BLaER1 (cell line): Measurements from ENCODE around the gene CLDN4.
A peak's percentile ranks its signal among the peaks of the same experiment; 100 is the strongest.
"Not testable (repeated sequence)": the region's sequence is repeated elsewhere in the genome, so short reads cannot be mapped to it uniquely, and the experiment has no call there.

Source experiments
- H3K27ac ChIP-seq: shearing (Covaris generic); formaldehyde crosslinking; 2 replicates; pipeline ENCODE4 v1.8.1; 2022
- H3K27me3 ChIP-seq: shearing (Covaris generic); formaldehyde crosslinking; 2 replicates; pipeline ENCODE4 v1.8.1; 2022
- H3K36me3 ChIP-seq: shearing (Covaris generic); formaldehyde crosslinking; 2 replicates; pipeline ENCODE4 v1.8.1; 2022
- H3K4me1 ChIP-seq: shearing (Covaris generic); formaldehyde crosslinking; 2 replicates; pipeline ENCODE4 v1.8.1; 2022
- H3K4me2 ChIP-seq: shearing (Covaris generic); formaldehyde crosslinking; 2 replicates; pipeline ENCODE4 v1.8.1; 2022
- H3K4me3 ChIP-seq: shearing (Covaris generic); formaldehyde crosslinking; 2 replicates; pipeline ENCODE4 v1.8.1; 2022
- H3K9ac ChIP-seq: shearing (Covaris generic); formaldehyde crosslinking; 2 replicates; pipeline ENCODE4 v1.8.1; 2022
- H3K9me3 ChIP-seq: shearing (Covaris generic); formaldehyde crosslinking; 2 replicates; pipeline ENCODE4 v1.8.1; 2022
- H4K20me1 ChIP-seq: shearing (Covaris generic); formaldehyde crosslinking; 2 replicates; pipeline ENCODE4 v1.8.1; 2022
- Cebpa-rat ChIP-seq: shearing (Covaris generic); IDR thresholded peaks from 2 replicates; pipeline ENCODE4 v1.8.1; 2022

The CLDN4 gene

GRCh38 chr7:73802459-73802858 lies 28.3 kb upstream of the CLDN4 start:
- Histone ChIP-seq H3K4me2 (no peak overlapping the region), H3K36me3 (no peaks in the 10 kb centered on the region), H3K27ac (no peak overlapping the region), H4K20me1 (no peaks in the 10 kb centered on the region), H3K4me1 (0 out of 2 replicates have a peak, but pooled peaks cover 4% of the 10 kb centered on the region), H3K9ac (no peak overlapping the region), H3K9me3 (no peaks in the 10 kb centered on the region), H3K27me3 (no peaks in the 10 kb centered on the region), H3K4me3 (no peak overlapping the region)
- TF ChIP-seq Cebpa-rat: no peak

GRCh38 chr7:73809467-73809951 lies 21.3 kb upstream of the CLDN4 start:
- no peak overlapping the region for H3K4me2 ChIP-seq
- H3K27ac ChIP-seq: no peak overlapping the region
- H3K36me3 ChIP-seq: no peaks in the 10 kb centered on the region
- no peak overlapping the region for H3K9ac ChIP-seq
- H4K20me1 ChIP-seq: no peaks in the 10 kb centered on the region
- peaks cover 21% of the 10 kb centered on the region for H3K9me3 ChIP-seq
- TF ChIP-seq Cebpa-rat: no peak
- no peak overlapping the region for H3K4me3 ChIP-seq
- peaks cover 1% of the 10 kb centered on the region for H3K4me1 ChIP-seq
- no peaks in the 10 kb centered on the region for H3K27me3 ChIP-seq

- H3K27ac ChIP-seq: no peak overlapping the region
- no peak for TF ChIP-seq Cebpa-rat
- no peak overlapping the region for H3K9ac ChIP-seq
Observed at GRCh38 chr7:73810998-73811360, 19.8 kb upstream of the CLDN4 start.

GRCh38 chr7:73811760-73812168 lies 19.0 kb upstream of the CLDN4 start:
- H3K9me3 ChIP-seq: peaks cover 21% of the 10 kb centered on the region
- H3K4me1 ChIP-seq: peaks cover 12% of the 10 kb centered on the region
- H3K27me3 ChIP-seq: no peaks in the 10 kb centered on the region
- no peak overlapping the region for H3K4me2 ChIP-seq
- no peaks in the 10 kb centered on the region for H4K20me1 ChIP-seq
- H3K27ac ChIP-seq: no peak overlapping the region
- no peak overlapping the region for H3K9ac ChIP-seq
- no peaks in the 10 kb centered on the region for H3K36me3 ChIP-seq
- TF ChIP-seq Cebpa-rat: no peak
- no peak overlapping the region for H3K4me3 ChIP-seq

More at GRCh38 chr7:73810998-73811360, 19.8 kb upstream of the CLDN4 start:
- Histone ChIP-seq H4K20me1 (no peaks in the 10 kb centered on the region), H3K4me1 (peaks cover 12% of the 10 kb centered on the region), H3K9me3 (peaks cover 21% of the 10 kb centered on the region), H3K4me2 (no peak overlapping the region), H3K4me3 (no peak overlapping the region), H3K27me3 (no peaks in the 10 kb centered on the region), H3K36me3 (no peaks in the 10 kb centered on the region)

- no peaks in the 10 kb centered on the region for H3K36me3 ChIP-seq
- peaks cover 21% of the 10 kb centered on the region for H3K9me3 ChIP-seq
- no peak overlapping the region for H3K4me2 ChIP-seq
- H3K4me3 ChIP-seq: no peak overlapping the region
- no peak overlapping the region for H3K27ac ChIP-seq
- no peak for TF ChIP-seq Cebpa-rat
- H3K27me3 ChIP-seq: no peaks in the 10 kb centered on the region
- H4K20me1 ChIP-seq: no peaks in the 10 kb centered on the region
- H3K4me1 ChIP-seq: peaks cover 12% of the 10 kb centered on the region
- H3K9ac ChIP-seq: no peak overlapping the region
Observed at GRCh38 chr7:73812996-73813395, 17.8 kb upstream of the CLDN4 start.

- no peak for TF ChIP-seq Cebpa-rat
- Histone ChIP-seq H3K27ac (no peak overlapping the region), H3K36me3 (no peaks in the 10 kb centered on the region), H3K9me3 (peaks cover 21% of the 10 kb centered on the region), H3K4me2 (no peak overlapping the region), H3K4me3 (no peak overlapping the region), H3K27me3 (no peaks in the 10 kb centered on the region), H3K4me1 (peaks cover 12% of the 10 kb centered on the region), H4K20me1 (no peaks in the 10 kb centered on the region), H3K9ac (no peak overlapping the region)
Observed at GRCh38 chr7:73815436-73815835, 15.4 kb upstream of the CLDN4 start.

- H3K4me3 ChIP-seq: no peak overlapping the region
- H3K9me3 ChIP-seq: peaks cover 17% of the 10 kb centered on the region
- no peak for TF ChIP-seq Cebpa-rat
Observed at GRCh38 chr7:73817121-73817520, 13.7 kb upstream of the CLDN4 start.

GRCh38 chr7:73820013-73820412 lies 10.8 kb upstream of the CLDN4 start:
- no peaks in the 10 kb centered on the region for H3K9me3 ChIP-seq
- no peak overlapping the region for H3K27ac ChIP-seq
- H3K4me3 ChIP-seq: no peak overlapping the region
- no peaks in the 10 kb centered on the region for H3K27me3 ChIP-seq
- H3K9ac ChIP-seq: no peak overlapping the region
- no peaks in the 10 kb centered on the region for H3K36me3 ChIP-seq
- no peak for TF ChIP-seq Cebpa-rat
- no peak overlapping the region for H3K4me2 ChIP-seq
- no peaks in the 10 kb centered on the region for H4K20me1 ChIP-seq
- peaks cover 17% of the 10 kb centered on the region for H3K4me1 ChIP-seq

More at GRCh38 chr7:73817121-73817520, 13.7 kb upstream of the CLDN4 start:
- Histone ChIP-seq H3K9ac (no peak overlapping the region), H3K36me3 (no peaks in the 10 kb centered on the region), H3K4me1 (peaks cover 18% of the 10 kb centered on the region), H4K20me1 (no peaks in the 10 kb centered on the region), H3K4me2 (no peak overlapping the region), H3K27me3 (no peaks in the 10 kb centered on the region), H3K27ac (no peak overlapping the region)

GRCh38 chr7:73821597-73822285 lies 9.1 kb upstream of the CLDN4 start:
- H3K9me3 ChIP-seq, H3K27me3 ChIP-seq, H3K36me3 ChIP-seq, H3K27ac ChIP-seq, H3K9ac ChIP-seq, H3K4me3 ChIP-seq, H4K20me1 ChIP-seq: not testable (repeated sequence)
- Histone ChIP-seq H3K4me1 (peaks cover 22% of the 10 kb centered on the region), H3K4me2 (peak overlapping the region; percentile 40)

- Histone ChIP-seq H3K4me2 (peak overlapping the region; percentile 40), H4K20me1 (no peaks in the 10 kb centered on the region), H3K27me3 (no peaks in the 10 kb centered on the region), H3K9me3 (no peaks in the 10 kb centered on the region), H3K4me3 (no peak overlapping the region), H3K27ac (no peak overlapping the region), H3K4me1 (peaks cover 30% of the 10 kb centered on the region), H3K36me3 (no peaks in the 10 kb centered on the region), H3K9ac (no peak overlapping the region)
- no peak for TF ChIP-seq Cebpa-rat
Observed at GRCh38 chr7:73822319-73823173, 8.2 kb upstream of the CLDN4 start.
